Hepatocyte (in vitro differentiated cells): ENCODE data around the gene MLKL. TPM values are rescaled to one million over a fixed set of nuclear protein-coding genes. Genes with fewer than 3 reads are reported as not detected.
"Not testable (repeated sequence)": the region's sequence is repeated elsewhere in the genome, so short reads cannot be mapped to it uniquely, and the experiment has no call there.

Experiments used
- DNase-seq: peaks from one replicate; pipeline ENCODE4 v3.0.0-alpha.2; 2016; ENCODE audit warnings: low spot score
- H2AFZ ChIP-seq: fragments of 200-600 bp; sonication (generic); 2 replicates; pipeline ENCODE4 v1.6.0; 2016; ENCODE audit warnings: antibody characterized with exemption, mild to moderate bottlenecking
- H3K27ac ChIP-seq: fragments of 200-600 bp; sonication (generic); 2 replicates; pipeline ENCODE4 v1.5.1; 2016; ENCODE audit warnings: mild to moderate bottlenecking
- H3K27me3 ChIP-seq: fragments of 200-600 bp; sonication (generic); 2 replicates; pipeline ENCODE4 v1.6.1; 2016
- H3K36me3 ChIP-seq: fragments of 200-600 bp; sonication (generic); replicated peaks from 2 replicates; pipeline ENCODE4 v1.5.1; 2016; ENCODE audit warnings: low read depth; ENCODE audit not compliant: insufficient read depth
- H3K4me1 ChIP-seq: fragments of 200-600 bp; sonication (generic); 2 replicates; pipeline ENCODE4 v1.5.1; 2016; ENCODE audit warnings: mild to moderate bottlenecking, moderate library complexity; ENCODE audit not compliant: insufficient read depth
- H3K4me2 ChIP-seq: fragments of 200-600 bp; sonication (generic); 2 replicates; pipeline ENCODE4 v1.6.0; 2016
- H3K4me3 ChIP-seq: fragments of 200-600 bp; sonication (generic); 2 replicates; pipeline ENCODE4 v1.5.1; 2016; ENCODE audit warnings: mild to moderate bottlenecking
- H3K79me2 ChIP-seq: fragments of 200-600 bp; sonication (generic); 2 replicates; pipeline ENCODE4 v1.6.0; 2017; ENCODE audit warnings: mild to moderate bottlenecking
- H3K9me2 ChIP-seq: fragments of 200-600 bp; sonication (generic); replicated peaks from 2 replicates; pipeline ENCODE4 v1.6.0; 2017; ENCODE audit warnings: mild to moderate bottlenecking; ENCODE audit not compliant: insufficient read depth
- H3K9me3 ChIP-seq: fragments of 200-600 bp; sonication (generic); 2 replicates; pipeline ENCODE4 v1.5.1; 2016; ENCODE audit warnings: low read depth, mild to moderate bottlenecking
- H4K20me1 ChIP-seq: fragments of 200-600 bp; sonication (generic); 2 replicates; pipeline ENCODE4 v1.6.0; 2016; ENCODE audit warnings: mild to moderate bottlenecking; ENCODE audit not compliant: insufficient read depth, poor library complexity, severe bottlenecking
- EZH2 ChIP-seq: fragments of 200-600 bp; sonication (generic); IDR thresholded peaks from 2 replicates; pipeline ENCODE4 v1.6.1; 2016; ENCODE audit warnings: antibody characterized with exemption, mild to moderate bottlenecking, borderline replicate concordance
- EZH2phosphoT487 ChIP-seq: fragments of 200-600 bp; sonication (generic); IDR thresholded peaks from one replicate; pipeline ENCODE4 v1.6.1; 2018; ENCODE audit warnings: antibody characterized with exemption, mild to moderate bottlenecking, low read depth, moderate library complexity; ENCODE audit not compliant: unreplicated experiment, severe bottlenecking
- WGBS: methylation state at CpG from one replicate; pipeline ENCODE4 v1.1.6; 2016; ENCODE audit warnings: low lambda C conversion rate; ENCODE audit errors: missing lambda C conversion rate; 5-methylcytosine and 5-hydroxymethylcytosine counted together
- polyA plus RNA-seq: library from polyadenylated mRNA; unstranded; fragments of >200 nt; fragmentation: Nextera tagmentation; extraction: Ambion mirVana; gene quantifications from 2 replicates; pipeline ENCODE4 v1.2.1, GENCODE V29; 2016
- total RNA-seq: library from RNA; depleted of rRNA; stranded (reverse); fragments of >200 nt; gene quantifications from 2 replicates; pipeline ENCODE4 v1.2.3, GENCODE V29; 2014
- TF ChIP-seq, protein P1 (sequence below): fragments of 200-600 bp; sonication (generic); IDR thresholded peaks from 2 replicates; pipeline ENCODE4 v1.5.1; 2016; ENCODE audit warnings: antibody characterized with exemption, mild to moderate bottlenecking; ENCODE audit not compliant: poor library complexity

The MLKL gene
- total and polyA plus RNA-seq, 2 experiments from 2014 or later = 2.8 to 3.3 TPM

DNA sequence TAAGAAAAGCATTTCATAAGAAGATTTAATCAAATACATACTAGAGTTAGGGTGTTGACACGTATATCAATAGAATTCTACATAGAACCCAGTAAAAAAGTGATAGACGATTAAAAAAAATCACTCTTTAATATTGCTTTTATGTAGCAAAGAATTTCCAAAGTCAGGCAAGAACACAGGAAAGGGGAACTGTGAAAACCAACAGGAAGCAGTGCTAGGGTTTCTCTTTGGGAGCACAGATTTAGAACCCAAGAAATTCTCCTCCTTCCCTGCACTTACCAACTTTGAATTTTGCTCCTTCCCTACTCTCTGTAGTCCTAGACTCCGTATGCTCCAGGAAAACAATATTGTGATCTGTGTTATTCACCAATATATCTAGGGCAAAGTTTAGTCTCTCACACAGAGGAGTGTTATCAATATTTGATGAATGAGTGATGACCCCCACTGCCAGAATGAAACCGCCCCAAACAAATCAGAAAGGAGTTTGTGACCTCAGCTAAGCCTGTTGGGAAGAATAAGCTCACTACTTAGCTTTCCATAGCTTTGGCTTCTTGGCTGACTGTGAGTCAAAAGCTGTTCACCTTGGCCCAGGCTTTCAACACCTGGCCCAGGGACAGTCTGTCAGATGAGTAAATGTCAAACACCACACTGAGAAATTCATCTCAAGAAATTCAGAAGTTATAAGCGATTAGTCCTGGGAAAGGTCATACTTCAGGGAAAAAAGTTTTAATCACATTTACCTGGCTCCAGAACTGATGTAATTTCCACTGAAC, 42.6 kb downstream of the MLKL start:
- Histone ChIP-seq H3K9me2 (no peaks in the 10 kb centered on the region), H3K79me2 (peaks cover 67% of the 10 kb centered on the region), H3K4me2 (no peak overlapping the region), H3K27me3 (no peaks in the 10 kb centered on the region), H2AFZ (no peak overlapping the region), H4K20me1 (peaks cover 3% of the 10 kb centered on the region), H3K36me3 (no peaks in the 10 kb centered on the region), H3K27ac (no peak overlapping the region), H3K9me3 (no peaks in the 10 kb centered on the region), H3K4me1 (no peaks in the 10 kb centered on the region), H3K4me3 (no peak overlapping the region)
- TF ChIP-seq EZH2 (no peak), EZH2phosphoT487 (no peak)
- TF ChIP-seq, protein P1, sequence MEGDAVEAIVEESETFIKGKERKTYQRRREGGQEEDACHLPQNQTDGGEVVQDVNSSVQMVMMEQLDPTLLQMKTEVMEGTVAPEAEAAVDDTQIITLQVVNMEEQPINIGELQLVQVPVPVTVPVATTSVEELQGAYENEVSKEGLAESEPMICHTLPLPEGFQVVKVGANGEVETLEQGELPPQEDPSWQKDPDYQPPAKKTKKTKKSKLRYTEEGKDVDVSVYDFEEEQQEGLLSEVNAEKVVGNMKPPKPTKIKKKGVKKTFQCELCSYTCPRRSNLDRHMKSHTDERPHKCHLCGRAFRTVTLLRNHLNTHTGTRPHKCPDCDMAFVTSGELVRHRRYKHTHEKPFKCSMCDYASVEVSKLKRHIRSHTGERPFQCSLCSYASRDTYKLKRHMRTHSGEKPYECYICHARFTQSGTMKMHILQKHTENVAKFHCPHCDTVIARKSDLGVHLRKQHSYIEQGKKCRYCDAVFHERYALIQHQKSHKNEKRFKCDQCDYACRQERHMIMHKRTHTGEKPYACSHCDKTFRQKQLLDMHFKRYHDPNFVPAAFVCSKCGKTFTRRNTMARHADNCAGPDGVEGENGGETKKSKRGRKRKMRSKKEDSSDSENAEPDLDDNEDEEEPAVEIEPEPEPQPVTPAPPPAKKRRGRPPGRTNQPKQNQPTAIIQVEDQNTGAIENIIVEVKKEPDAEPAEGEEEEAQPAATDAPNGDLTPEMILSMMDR = no peak
- DNase-seq = no peak
- 77% methylated on average over 5 of the region's 5 CpGs for WGBS

GRCh38 chr16:74654536-74655050, 46.1 kb downstream of the MLKL start:
- H3K4me2 ChIP-seq = no peak overlapping the region
- no peaks in the 10 kb centered on the region for H3K36me3 ChIP-seq
- H3K9me2 ChIP-seq = no peaks in the 10 kb centered on the region
- no peaks in the 10 kb centered on the region for H3K4me1 ChIP-seq
- H4K20me1 ChIP-seq = peaks cover 3% of the 10 kb centered on the region
- H3K4me3 ChIP-seq = no peak overlapping the region
- H3K27ac ChIP-seq = no peak overlapping the region
- no peak overlapping the region for H2AFZ ChIP-seq
- no peaks in the 10 kb centered on the region for H3K9me3 ChIP-seq
- peaks cover 59% of the 10 kb centered on the region for H3K79me2 ChIP-seq
- TF ChIP-seq EZH2 (no peak), EZH2phosphoT487 (no peak)
- TF ChIP-seq, protein P1 = no peak
- no peak for DNase-seq
- H3K27me3 ChIP-seq = no peaks in the 10 kb centered on the region
- WGBS = 53% methylated on average over 3 of the region's 3 CpGs

DNA sequence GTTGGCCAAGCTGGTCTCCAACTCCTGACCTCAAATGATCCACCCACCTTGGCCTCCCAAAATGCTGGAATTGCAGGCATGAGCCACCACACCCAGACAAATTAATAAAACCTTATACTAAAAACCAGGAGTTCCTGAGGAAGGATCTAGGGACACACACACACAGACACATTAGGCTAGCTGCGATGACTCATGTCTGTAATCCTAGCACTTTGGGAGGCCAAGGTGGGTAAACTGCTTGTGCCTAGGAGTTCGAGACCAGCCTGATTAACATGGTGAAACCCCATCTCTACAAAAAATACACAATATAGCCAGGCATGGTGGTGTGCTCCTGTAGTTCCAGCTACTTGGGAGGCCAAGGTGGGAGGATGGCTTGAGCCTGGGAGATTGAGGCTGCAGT, 47.8 kb downstream of the MLKL start:
- 98% methylated on average over 2 of the region's 2 CpGs for WGBS
- H3K79me2 ChIP-seq = peaks cover 46% of the 10 kb centered on the region
- H3K9me3 ChIP-seq = not testable (repeated sequence)

GRCh38 chr16:74652249-74652648, 48.4 kb downstream of the MLKL start:
- DNase-seq = no peak
- no peak overlapping the region for H3K4me2 ChIP-seq
- TF ChIP-seq, protein P1 = no peak
- TF ChIP-seq EZH2phosphoT487 = no peak
- H3K4me1 ChIP-seq = no peaks in the 10 kb centered on the region
- H2AFZ ChIP-seq = no peak overlapping the region
- no peaks in the 10 kb centered on the region for H3K9me3 ChIP-seq
- H3K79me2 ChIP-seq = peaks cover 42% of the 10 kb centered on the region
- no peaks in the 10 kb centered on the region for H3K9me2 ChIP-seq
- peaks cover 3% of the 10 kb centered on the region for H4K20me1 ChIP-seq
- H3K4me3 ChIP-seq = no peak overlapping the region
- WGBS = 70% methylated on average over 1 of the region's 1 CpG
- no peaks in the 10 kb centered on the region for H3K36me3 ChIP-seq
- no peaks in the 10 kb centered on the region for H3K27me3 ChIP-seq
- no peak overlapping the region for H3K27ac ChIP-seq

More for the DNA sequence above, 47.8 kb downstream of the MLKL start:
- not testable (repeated sequence) for H4K20me1 ChIP-seq, H3K27ac ChIP-seq, H3K4me2 ChIP-seq, DNase-seq, H3K4me1 ChIP-seq, H3K27me3 ChIP-seq, H3K9me2 ChIP-seq, H2AFZ ChIP-seq, H3K36me3 ChIP-seq, H3K4me3 ChIP-seq
